DMS114 treated with DMSO at 0.1 percent for 48 hours (cell line): ENCODE measurements around the gene KIAA0319L.
"Not testable (repeated sequence)": the region's sequence is repeated elsewhere in the genome, so short reads cannot be mapped to it uniquely, and the experiment has no call there.

Source experiments
- DNase-seq: peaks from one replicate; lab custom pipeline; 2025; ENCODE audit not compliant: unreplicated experiment; lab: John Stamatoyannopoulos, UW

Gene KIAA0319L

GRCh38 chr1:35557118-35557610 lies at the start of gene KIAA0319L:
Gene KIAA0319L, minus strand, starts transcription at chr1:35557403. Its CDS starts 2,912 bp downstream, at chr1:35554491.
- peak; percentile 84 for DNase-seq

- DNase-seq = no peak
These were observed 48.6 kb upstream of the KIAA0319L start for GRCh38 chr1:35605867-35606182.

GRCh38 chr1:35605071-35605866 lies 48.1 kb upstream of the KIAA0319L start:
- no peak for DNase-seq

- DNase-seq = no peak
These were observed 46.7 kb upstream of the KIAA0319L start for GRCh38 chr1:35603941-35604340.

GRCh38 chr1:35603468-35603867 lies 46.3 kb upstream of the KIAA0319L start:
- DNase-seq = no peak

- no peak for DNase-seq
These were observed 43.4 kb upstream of the KIAA0319L start for GRCh38 chr1:35600593-35600992.

- no peak for DNase-seq
These were observed 42.2 kb upstream of the KIAA0319L start for GRCh38 chr1:35599411-35599810.

GRCh38 chr1:35598895-35599294 lies 41.7 kb upstream of the KIAA0319L start:
- DNase-seq = no peak

- no peak for DNase-seq
These were observed 40.7 kb upstream of the KIAA0319L start for GRCh38 chr1:35597870-35598269.

- no peak for DNase-seq
These were observed 38.5 kb upstream of the KIAA0319L start for GRCh38 chr1:35595684-35596083.

- DNase-seq = no peak
These were observed 37.0 kb upstream of the KIAA0319L start for GRCh38 chr1:35594005-35594760.

GRCh38 chr1:35592991-35593769 lies 36.0 kb upstream of the KIAA0319L start:
- no peak for DNase-seq

GRCh38 chr1:35591211-35591610 lies 34.0 kb upstream of the KIAA0319L start:
- no peak for DNase-seq

- no peak for DNase-seq
These were observed 33.4 kb upstream of the KIAA0319L start for GRCh38 chr1:35590476-35591040.

- DNase-seq = no peak
These were observed 32.6 kb upstream of the KIAA0319L start for GRCh38 chr1:35589516-35590427.

GRCh38 chr1:35588197-35588910 lies 31.2 kb upstream of the KIAA0319L start:
- no peak for DNase-seq

GRCh38 chr1:35587736-35588135 lies 30.5 kb upstream of the KIAA0319L start:
- DNase-seq = no peak

- no peak for DNase-seq
These were observed 29.6 kb upstream of the KIAA0319L start for GRCh38 chr1:35586808-35587207.

GRCh38 chr1:35585805-35586204 lies 28.6 kb upstream of the KIAA0319L start:
- not testable (repeated sequence) for DNase-seq
